HEK293 (cell line): ENCODE measurements around the gene HOTAIR.
A peak's percentile ranks its signal among the peaks of the same experiment; 100 is the strongest.

Experiments used
- BCL11A ChIP-seq: fragments of 450-650 bp; formaldehyde crosslinking; IDR thresholded peaks from 2 replicates; pipeline ENCODE4 v1.5.1; 2016; ENCODE audit warnings: low read depth, missing biosample characterization, missing genetic modification characterization
- GLIS2 ChIP-seq: fragments of 450-650 bp; formaldehyde crosslinking; IDR thresholded peaks from 2 replicates; pipeline ENCODE4 v1.5.1; 2016; ENCODE audit warnings: missing biosample characterization, missing genetic modification characterization
- KLF7 ChIP-seq: fragments of 450-650 bp; formaldehyde crosslinking; IDR thresholded peaks from 2 replicates; pipeline ENCODE4 v1.5.1; 2016; ENCODE audit warnings: missing biosample characterization, missing genetic modification characterization, borderline replicate concordance
- KLF9 ChIP-seq: fragments of 450-650 bp; formaldehyde crosslinking; IDR thresholded peaks from 2 replicates; pipeline ENCODE4 v1.5.1; 2016; ENCODE audit warnings: missing biosample characterization, missing genetic modification characterization, low read depth
- RBAK ChIP-seq: fragments of 450-650 bp; formaldehyde crosslinking; IDR thresholded peaks from 2 replicates; pipeline ENCODE4 v1.5.1; 2016; ENCODE audit warnings: missing biosample characterization, missing genetic modification characterization
- SALL2 ChIP-seq: fragments of 450-650 bp; formaldehyde crosslinking; IDR thresholded peaks from 2 replicates; pipeline ENCODE4 v1.5.0; 2017; ENCODE audit warnings: missing biosample characterization, mild to moderate bottlenecking, missing genetic modification characterization, borderline replicate concordance
- SP3 ChIP-seq: fragments of 450-650 bp; formaldehyde crosslinking; IDR thresholded peaks from 2 replicates; pipeline ENCODE4 v1.5.1; 2016; ENCODE audit warnings: missing biosample characterization, missing genetic modification characterization
- ZBTB7A ChIP-seq: fragments of 450-650 bp; formaldehyde crosslinking; IDR thresholded peaks from 2 replicates; pipeline ENCODE4 v1.5.1; 2016; ENCODE audit warnings: low read depth, missing biosample characterization, missing genetic modification characterization
- ZNF10 ChIP-seq: fragments of 450-650 bp; formaldehyde crosslinking; IDR thresholded peaks from 2 replicates; pipeline ENCODE4 v1.5.1; 2017; ENCODE audit warnings: missing biosample characterization, missing genetic modification characterization
- ZNF112 ChIP-seq: fragments of 450-650 bp; formaldehyde crosslinking; IDR thresholded peaks from 2 replicates; pipeline ENCODE4 v1.5.0; 2017; ENCODE audit warnings: missing biosample characterization, missing genetic modification characterization
- ZNF157 ChIP-seq: fragments of 450-650 bp; formaldehyde crosslinking; IDR thresholded peaks from 2 replicates; pipeline ENCODE4 v1.5.1; 2016; ENCODE audit warnings: missing biosample characterization, missing genetic modification characterization
- ZNF16 ChIP-seq: fragments of 450-650 bp; formaldehyde crosslinking; IDR thresholded peaks from 2 replicates; pipeline ENCODE4 v1.5.1; 2016; ENCODE audit warnings: low read depth, missing biosample characterization, missing genetic modification characterization
- ZNF223 ChIP-seq: fragments of 450-650 bp; formaldehyde crosslinking; IDR thresholded peaks from 2 replicates; pipeline ENCODE4 v1.5.1; 2016; ENCODE audit warnings: missing biosample characterization, missing genetic modification characterization
- ZNF24 ChIP-seq: fragments of 450-650 bp; formaldehyde crosslinking; IDR thresholded peaks from 2 replicates; pipeline ENCODE4 v1.5.1; 2016; ENCODE audit warnings: missing biosample characterization, missing genetic modification characterization
- ZNF266 ChIP-seq: fragments of 450-650 bp; formaldehyde crosslinking; IDR thresholded peaks from 2 replicates; pipeline ENCODE4 v1.5.1; 2016; ENCODE audit warnings: missing biosample characterization, missing genetic modification characterization, low read depth
- ZNF292 ChIP-seq: fragments of 450-650 bp; formaldehyde crosslinking; IDR thresholded peaks from 2 replicates; pipeline ENCODE4 v1.5.1; 2016; ENCODE audit warnings: low read depth, missing biosample characterization, missing genetic modification characterization, borderline replicate concordance
- ZNF302 ChIP-seq: fragments of 450-650 bp; formaldehyde crosslinking; IDR thresholded peaks from 2 replicates; pipeline ENCODE4 v1.5.1; 2016; ENCODE audit warnings: missing biosample characterization, missing genetic modification characterization, low read depth
- ZNF350 ChIP-seq: fragments of 450-650 bp; formaldehyde crosslinking; IDR thresholded peaks from 2 replicates; pipeline ENCODE4 v1.5.0; 2017; ENCODE audit warnings: missing biosample characterization, mild to moderate bottlenecking, missing genetic modification characterization
- ZNF473 ChIP-seq: fragments of 450-650 bp; formaldehyde crosslinking; IDR thresholded peaks from 2 replicates; pipeline ENCODE4 v1.5.1; 2017; ENCODE audit warnings: missing biosample characterization, missing genetic modification characterization
- ZNF529 ChIP-seq: fragments of 450-650 bp; formaldehyde crosslinking; IDR thresholded peaks from 2 replicates; pipeline ENCODE4 v1.5.1; 2017; ENCODE audit warnings: missing genetic modification characterization, missing biosample characterization; ENCODE audit not compliant: insufficient replicate concordance
- ZNF610 ChIP-seq: fragments of 450-650 bp; formaldehyde crosslinking; IDR thresholded peaks from 2 replicates; pipeline ENCODE4 v1.5.1; 2016; ENCODE audit warnings: missing biosample characterization, missing genetic modification characterization, borderline replicate concordance
- ZNF623 ChIP-seq: fragments of 450-650 bp; formaldehyde crosslinking; IDR thresholded peaks from 2 replicates; pipeline ENCODE4 v1.5.1; 2016; ENCODE audit warnings: missing biosample characterization, missing genetic modification characterization
- ZNF626 ChIP-seq: fragments of 450-650 bp; sonication (Bioruptor Pico); formaldehyde crosslinking; IDR thresholded peaks from 2 replicates; pipeline ENCODE4 v1.5.1; 2018; ENCODE audit warnings: missing biosample characterization, missing genetic modification characterization, inconsistent platforms
- ZNF660 ChIP-seq: fragments of 450-650 bp; IDR thresholded peaks from 2 replicates; pipeline ENCODE4 v1.5.1; 2018; ENCODE audit warnings: missing biosample characterization, mild to moderate bottlenecking, missing genetic modification characterization
- ZNF664 ChIP-seq: fragments of 450-650 bp; formaldehyde crosslinking; IDR thresholded peaks from 2 replicates; pipeline ENCODE4 v1.5.1; 2016; ENCODE audit warnings: missing biosample characterization, missing genetic modification characterization
- ZNF76 ChIP-seq: fragments of 450-650 bp; formaldehyde crosslinking; IDR thresholded peaks from 2 replicates; pipeline ENCODE4; 2016; ENCODE audit warnings: low read depth, missing biosample characterization, missing genetic modification characterization, borderline replicate concordance
- ZNF791 ChIP-seq: fragments of 450-650 bp; formaldehyde crosslinking; IDR thresholded peaks from 2 replicates; pipeline ENCODE4 v1.5.1; 2016; ENCODE audit warnings: missing biosample characterization, missing genetic modification characterization
- ZNF837 ChIP-seq: fragments of 450-650 bp; formaldehyde crosslinking; IDR thresholded peaks from 2 replicates; pipeline ENCODE4 v1.5.1; 2016; ENCODE audit warnings: missing biosample characterization, missing genetic modification characterization
- ZSCAN30 ChIP-seq: fragments of 450-650 bp; IDR thresholded peaks from 2 replicates; pipeline ENCODE4 v1.5.1; 2018; ENCODE audit warnings: missing biosample characterization, mild to moderate bottlenecking, missing genetic modification characterization, moderate library complexity
- TF ChIP-seq, protein P1 (sequence below): fragments of 450-650 bp; formaldehyde crosslinking; IDR thresholded peaks from 2 replicates; pipeline ENCODE4 v1.5.1; 2017; ENCODE audit warnings: missing biosample characterization, missing genetic modification characterization
- TF ChIP-seq, protein P2 (sequence below): fragments of 450-650 bp; IDR thresholded peaks from 2 replicates; pipeline ENCODE4 v1.5.1; 2018; ENCODE audit warnings: missing biosample characterization, missing genetic modification characterization
- TF ChIP-seq, protein P3 (sequence below): fragments of 450-650 bp; formaldehyde crosslinking; IDR thresholded peaks from 2 replicates; pipeline ENCODE4 v1.5.1; 2017; ENCODE audit warnings: missing biosample characterization, missing genetic modification characterization
- TF ChIP-seq, protein P4 (sequence below): fragments of 450-650 bp; formaldehyde crosslinking; IDR thresholded peaks from 2 replicates; pipeline ENCODE4; 2016; ENCODE audit warnings: missing biosample characterization, missing genetic modification characterization
- TF ChIP-seq, protein P5 (sequence below): fragments of 450-650 bp; formaldehyde crosslinking; IDR thresholded peaks from 2 replicates; pipeline ENCODE4 v1.5.1; 2016; ENCODE audit warnings: missing biosample characterization, missing genetic modification characterization

HOTAIR gene

DNA sequence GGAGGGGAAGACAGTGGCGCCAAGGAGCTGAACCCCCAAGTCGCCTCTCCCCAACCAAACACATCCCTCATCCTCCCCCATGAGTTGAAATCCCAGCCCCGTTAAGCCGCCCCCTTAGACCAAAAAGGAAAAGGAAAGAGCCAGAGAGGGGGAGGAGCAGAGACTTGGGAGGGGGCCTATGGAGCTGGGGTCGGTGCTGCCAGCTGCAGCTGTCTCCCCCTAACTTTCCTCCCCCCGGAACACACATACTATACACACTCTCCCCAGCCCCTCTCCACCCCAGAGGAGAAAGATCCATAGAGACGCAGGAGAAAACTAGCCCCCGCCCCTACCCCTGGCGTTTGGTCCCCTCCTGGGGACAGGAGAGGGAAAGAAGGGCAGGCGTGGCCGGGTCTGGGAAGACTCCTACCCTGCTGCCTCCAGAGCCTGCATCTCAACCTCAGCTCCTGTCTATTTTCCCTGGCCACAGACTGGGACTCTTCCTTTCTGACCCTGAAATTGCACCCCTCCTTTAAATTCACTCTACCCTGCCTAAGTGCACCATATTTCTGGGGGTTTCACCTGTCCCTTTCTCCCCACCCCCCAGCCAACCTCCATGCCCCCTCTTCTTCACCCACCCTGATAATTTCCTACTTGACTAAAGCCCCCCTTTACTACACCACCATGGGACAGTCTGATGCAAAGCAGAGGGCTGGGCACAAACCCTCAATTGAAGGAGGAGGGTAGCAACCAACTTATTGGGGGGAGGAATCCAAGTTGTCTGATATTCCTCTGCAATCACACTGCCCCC lies 23.6 kb upstream of the HOTAIR start (continued):
- TF ChIP-seq ZNF610 (tag by site-specific recombination) (no peak), ZNF626 (tag by site-specific recombination) (no peak), ZNF16 (no peak), SP3 (tag by site-specific recombination) (peak; percentile 61), ZNF292 (tag by site-specific recombination) (no peak), GLIS2 (peak; percentile 92), ZNF24 (tag by site-specific recombination) (no peak), ZNF76 (tag by site-specific recombination) (no peak), KLF7 (tag by site-specific recombination) (no peak), ZNF350 (tag by site-specific recombination) (no peak), ZNF112 (no peak), RBAK (tag by site-specific recombination) (no peak), ZNF473 (tag by site-specific recombination) (no peak), ZBTB7A (tag by site-specific recombination) (no peak), ZNF837 (tag by site-specific recombination) (no peak), SALL2 (no peak), ZNF623 (tag by site-specific recombination) (no peak), ZSCAN30 (tag by site-specific recombination) (no peak), ZNF529 (tag by site-specific recombination) (no peak), ZNF660 (tag by site-specific recombination) (no peak), ZNF157 (tag by site-specific recombination) (no peak), KLF9 (tag by site-specific recombination) (no peak; the same call in 1 of the 2 replicates), ZNF10 (tag by site-specific recombination) (no peak), ZNF266 (tag by site-specific recombination) (no peak), ZNF302 (no peak), BCL11A (tag by site-specific recombination) (no peak), ZNF664 (tag by site-specific recombination) (no peak), ZNF223 (tag by site-specific recombination) (no peak), ZNF791 (no peak)
- TF ChIP-seq, protein P1, sequence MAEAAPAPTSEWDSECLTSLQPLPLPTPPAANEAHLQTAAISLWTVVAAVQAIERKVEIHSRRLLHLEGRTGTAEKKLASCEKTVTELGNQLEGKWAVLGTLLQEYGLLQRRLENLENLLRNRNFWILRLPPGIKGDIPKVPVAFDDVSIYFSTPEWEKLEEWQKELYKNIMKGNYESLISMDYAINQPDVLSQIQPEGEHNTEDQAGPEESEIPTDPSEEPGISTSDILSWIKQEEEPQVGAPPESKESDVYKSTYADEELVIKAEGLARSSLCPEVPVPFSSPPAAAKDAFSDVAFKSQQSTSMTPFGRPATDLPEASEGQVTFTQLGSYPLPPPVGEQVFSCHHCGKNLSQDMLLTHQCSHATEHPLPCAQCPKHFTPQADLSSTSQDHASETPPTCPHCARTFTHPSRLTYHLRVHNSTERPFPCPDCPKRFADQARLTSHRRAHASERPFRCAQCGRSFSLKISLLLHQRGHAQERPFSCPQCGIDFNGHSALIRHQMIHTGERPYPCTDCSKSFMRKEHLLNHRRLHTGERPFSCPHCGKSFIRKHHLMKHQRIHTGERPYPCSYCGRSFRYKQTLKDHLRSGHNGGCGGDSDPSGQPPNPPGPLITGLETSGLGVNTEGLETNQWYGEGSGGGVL: peak; percentile 91
- TF ChIP-seq, protein P2, sequence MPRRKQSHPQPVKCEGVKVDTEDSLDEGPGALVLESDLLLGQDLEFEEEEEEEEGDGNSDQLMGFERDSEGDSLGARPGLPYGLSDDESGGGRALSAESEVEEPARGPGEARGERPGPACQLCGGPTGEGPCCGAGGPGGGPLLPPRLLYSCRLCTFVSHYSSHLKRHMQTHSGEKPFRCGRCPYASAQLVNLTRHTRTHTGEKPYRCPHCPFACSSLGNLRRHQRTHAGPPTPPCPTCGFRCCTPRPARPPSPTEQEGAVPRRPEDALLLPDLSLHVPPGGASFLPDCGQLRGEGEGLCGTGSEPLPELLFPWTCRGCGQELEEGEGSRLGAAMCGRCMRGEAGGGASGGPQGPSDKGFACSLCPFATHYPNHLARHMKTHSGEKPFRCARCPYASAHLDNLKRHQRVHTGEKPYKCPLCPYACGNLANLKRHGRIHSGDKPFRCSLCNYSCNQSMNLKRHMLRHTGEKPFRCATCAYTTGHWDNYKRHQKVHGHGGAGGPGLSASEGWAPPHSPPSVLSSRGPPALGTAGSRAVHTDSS: no peak
- TF ChIP-seq, protein P3, sequence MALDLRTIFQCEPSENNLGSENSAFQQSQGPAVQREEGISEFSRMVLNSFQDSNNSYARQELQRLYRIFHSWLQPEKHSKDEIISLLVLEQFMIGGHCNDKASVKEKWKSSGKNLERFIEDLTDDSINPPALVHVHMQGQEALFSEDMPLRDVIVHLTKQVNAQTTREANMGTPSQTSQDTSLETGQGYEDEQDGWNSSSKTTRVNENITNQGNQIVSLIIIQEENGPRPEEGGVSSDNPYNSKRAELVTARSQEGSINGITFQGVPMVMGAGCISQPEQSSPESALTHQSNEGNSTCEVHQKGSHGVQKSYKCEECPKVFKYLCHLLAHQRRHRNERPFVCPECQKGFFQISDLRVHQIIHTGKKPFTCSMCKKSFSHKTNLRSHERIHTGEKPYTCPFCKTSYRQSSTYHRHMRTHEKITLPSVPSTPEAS (tag by site-specific recombination): no peak
- TF ChIP-seq, protein P4, sequence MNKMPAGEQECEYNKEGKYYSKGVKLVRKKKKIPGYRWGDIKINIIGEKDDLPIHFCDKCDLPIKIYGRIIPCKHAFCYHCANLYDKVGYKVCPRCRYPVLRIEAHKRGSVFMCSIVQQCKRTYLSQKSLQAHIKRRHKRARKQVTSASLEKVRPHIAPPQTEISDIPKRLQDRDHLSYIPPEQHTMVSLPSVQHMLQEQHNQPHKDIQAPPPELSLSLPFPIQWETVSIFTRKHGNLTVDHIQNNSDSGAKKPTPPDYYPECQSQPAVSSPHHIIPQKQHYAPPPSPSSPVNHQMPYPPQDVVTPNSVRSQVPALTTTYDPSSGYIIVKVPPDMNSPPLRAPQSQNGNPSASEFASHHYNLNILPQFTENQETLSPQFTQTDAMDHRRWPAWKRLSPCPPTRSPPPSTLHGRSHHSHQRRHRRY (tag by site-specific recombination): no peak
- TF ChIP-seq, protein P5, sequence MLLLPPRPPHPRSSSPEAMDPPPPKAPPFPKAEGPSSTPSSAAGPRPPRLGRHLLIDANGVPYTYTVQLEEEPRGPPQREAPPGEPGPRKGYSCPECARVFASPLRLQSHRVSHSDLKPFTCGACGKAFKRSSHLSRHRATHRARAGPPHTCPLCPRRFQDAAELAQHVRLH: no peak
